Stimulated activated CD4-positive, alpha-beta T cell treated with anti-CD3 and anti-CD28 coated beads, Interleukin-1b, Interleukin-23, amount 100 ng/mL, for 4 hours (primary cell): ENCODE measurements around the gene GZF1.

ENCODE experiments used
- DNase-seq, 2 donors: peaks; one replicate each; pipeline ENCODE4 v3.0.0-alpha.2; 2020; ENCODE audit warnings: low read depth in 2 of 2

The GZF1 gene

DNA sequence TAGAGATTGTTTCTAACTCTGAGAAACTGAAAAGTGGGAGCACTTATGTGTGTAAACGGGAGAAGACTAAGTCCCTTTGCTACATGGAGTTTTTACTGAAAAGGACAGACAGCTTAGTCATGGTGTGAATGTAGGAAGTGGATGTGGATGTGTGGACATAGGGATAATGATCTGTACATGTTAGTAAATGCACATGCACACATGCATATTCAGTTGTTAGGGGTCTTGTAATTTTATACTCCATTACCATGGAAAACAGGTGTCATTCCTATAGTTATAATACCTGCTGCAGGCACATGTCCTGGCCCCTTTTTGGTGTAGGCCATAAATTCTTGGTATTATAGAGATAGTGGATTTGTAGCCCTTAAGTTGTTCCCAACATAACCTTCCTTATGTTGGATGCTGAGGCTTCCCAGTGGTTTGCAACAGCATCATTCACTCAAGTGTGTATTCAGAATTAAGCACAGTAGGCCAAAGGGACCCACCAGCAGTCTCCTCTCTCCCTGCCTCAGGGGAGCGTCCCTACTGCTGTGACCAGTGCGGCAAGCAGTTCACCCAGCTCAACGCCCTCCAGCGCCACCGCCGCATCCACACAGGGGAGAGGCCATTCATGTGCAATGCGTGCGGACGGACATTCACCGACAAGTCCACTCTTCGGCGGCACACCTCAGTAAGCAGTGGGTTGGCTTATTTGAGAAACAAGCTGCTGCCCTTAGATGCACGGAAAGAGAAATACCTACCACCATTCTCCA, 7.3 kb downstream of the GZF1 start:
- no peak for DNase-seq

- DNase-seq = no peak
Observed at GRCh38 chr20:23370274-23370673, 8.3 kb downstream of the GZF1 start.

DNA sequence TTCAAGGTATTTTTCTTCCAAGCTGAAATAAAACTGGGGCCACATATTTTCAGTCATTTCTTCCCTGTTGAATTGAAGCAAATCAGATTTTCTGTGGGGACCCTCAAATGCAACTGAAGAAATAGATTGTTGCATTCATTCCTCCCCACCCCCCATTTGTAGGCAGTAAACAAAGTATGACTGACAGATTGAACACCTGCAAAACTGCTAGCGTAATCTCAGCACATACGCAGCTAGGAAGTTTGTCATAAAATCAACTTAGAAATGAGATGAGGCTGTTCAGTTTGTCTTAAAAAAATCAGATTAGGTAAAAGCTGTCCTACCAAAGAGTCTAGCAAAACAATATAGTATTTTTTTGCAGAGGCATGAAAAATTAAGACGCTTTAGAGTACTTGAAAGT, 8.9 kb downstream of the GZF1 start:
- DNase-seq = no peak

DNA sequence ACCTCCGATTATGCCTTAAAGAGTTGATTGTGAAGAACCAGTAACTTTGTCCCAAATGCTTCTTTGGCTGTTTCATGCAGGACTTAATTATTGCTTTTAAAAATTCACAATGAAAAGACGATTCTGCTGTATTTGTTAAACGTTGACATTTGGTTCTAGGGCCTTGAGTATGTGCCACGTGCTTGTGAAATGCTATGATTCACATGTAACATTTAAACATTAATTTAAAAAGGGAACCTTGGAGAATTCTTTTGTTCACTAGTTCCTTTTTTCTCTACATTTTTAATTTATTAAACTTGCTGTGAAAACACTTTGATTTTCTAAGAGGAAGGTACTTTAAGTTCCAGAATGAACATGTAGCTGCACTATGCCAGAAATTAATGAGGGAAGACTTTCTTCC, 9.5 kb downstream of the GZF1 start:
- no peak for DNase-seq

GRCh38 chr20:23374441-23374840, 12.5 kb downstream of the GZF1 start:
- DNase-seq = no peak

DNA sequence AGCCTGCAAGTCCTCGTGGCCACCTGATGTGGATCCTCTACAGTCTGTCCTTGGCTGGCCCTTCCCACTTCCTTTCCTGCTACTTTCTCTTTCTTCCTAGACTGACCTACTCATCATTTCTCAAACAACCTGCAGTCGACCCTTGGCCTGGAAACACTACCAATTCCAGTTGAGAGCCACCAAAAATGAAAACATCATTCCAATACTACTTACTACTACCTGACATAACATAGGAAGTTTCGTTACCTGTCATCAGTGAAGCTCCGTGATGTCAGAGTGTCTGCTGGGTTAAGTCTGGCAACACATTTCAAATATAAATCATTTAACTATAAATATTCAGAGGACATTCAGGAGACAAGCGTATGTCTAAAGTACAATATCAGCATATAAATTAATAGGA, 13.8 kb downstream of the GZF1 start:
- no peak for DNase-seq

DNA sequence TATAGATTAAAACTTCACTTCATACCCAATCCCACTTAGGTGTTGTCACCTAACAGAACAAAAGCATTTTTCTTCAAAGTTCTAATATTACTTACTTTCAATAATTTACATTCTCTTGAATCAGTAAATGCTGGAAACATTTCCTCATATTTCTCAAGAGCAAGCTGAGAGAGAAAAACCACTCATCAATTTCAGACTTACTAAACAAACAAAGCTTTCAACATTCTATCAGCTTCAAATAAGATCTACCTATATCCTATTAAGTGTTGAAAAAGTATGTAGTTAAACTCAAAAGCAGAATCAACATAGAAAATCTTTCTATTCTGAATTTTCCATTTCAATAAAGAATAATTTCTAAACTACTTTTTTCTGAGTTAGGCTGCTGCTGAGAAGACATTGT, 17.8 kb downstream of the GZF1 start:
- DNase-seq = no peak

- DNase-seq = no peak
Observed at GRCh38 chr20:23381876-23382275, 19.9 kb downstream of the GZF1 start.

DNA sequence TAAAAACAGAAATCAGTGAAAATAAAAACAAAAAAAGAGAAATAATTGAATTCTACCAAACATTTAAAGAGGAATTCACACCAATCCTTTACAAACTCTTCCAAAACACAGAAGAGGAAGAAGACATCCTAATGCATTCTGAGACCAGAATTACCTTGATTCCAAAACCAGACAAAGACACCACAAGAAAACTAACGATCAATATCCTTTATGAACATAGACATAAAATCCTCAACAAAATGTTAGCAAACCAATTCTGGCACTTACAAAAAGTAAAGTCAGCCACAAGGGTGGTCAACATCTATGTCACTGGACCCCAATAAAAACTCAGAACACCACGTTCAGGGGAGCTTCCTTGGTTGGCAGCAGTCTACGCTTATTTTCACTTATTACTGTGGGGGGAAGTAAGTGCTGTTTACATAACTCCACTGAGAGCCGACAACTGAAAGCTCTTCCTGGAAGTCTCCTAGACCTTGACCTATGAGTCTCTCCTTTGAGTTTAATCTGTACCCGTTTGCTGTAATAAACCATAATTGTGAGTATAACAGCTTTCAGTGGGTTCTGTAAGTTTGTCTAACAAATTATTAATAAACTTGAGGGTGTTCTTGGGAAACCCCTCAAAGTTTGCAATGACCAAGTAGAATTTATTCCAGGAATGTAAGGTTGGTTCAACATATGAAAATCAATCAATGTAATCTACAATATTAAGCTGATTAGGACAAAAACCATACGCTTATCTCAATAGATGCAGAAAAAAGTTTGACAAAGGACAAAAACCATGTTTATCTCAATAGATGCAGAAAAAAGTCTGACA, 24.5 kb downstream of the GZF1 start:
- DNase-seq = no peak

GRCh38 chr20:23387118-23387443, 25.1 kb downstream of the GZF1 start:
- DNase-seq = no peak

- DNase-seq = no peak
Observed at GRCh38 chr20:23390091-23390774, 28.3 kb downstream of the GZF1 start.

DNA sequence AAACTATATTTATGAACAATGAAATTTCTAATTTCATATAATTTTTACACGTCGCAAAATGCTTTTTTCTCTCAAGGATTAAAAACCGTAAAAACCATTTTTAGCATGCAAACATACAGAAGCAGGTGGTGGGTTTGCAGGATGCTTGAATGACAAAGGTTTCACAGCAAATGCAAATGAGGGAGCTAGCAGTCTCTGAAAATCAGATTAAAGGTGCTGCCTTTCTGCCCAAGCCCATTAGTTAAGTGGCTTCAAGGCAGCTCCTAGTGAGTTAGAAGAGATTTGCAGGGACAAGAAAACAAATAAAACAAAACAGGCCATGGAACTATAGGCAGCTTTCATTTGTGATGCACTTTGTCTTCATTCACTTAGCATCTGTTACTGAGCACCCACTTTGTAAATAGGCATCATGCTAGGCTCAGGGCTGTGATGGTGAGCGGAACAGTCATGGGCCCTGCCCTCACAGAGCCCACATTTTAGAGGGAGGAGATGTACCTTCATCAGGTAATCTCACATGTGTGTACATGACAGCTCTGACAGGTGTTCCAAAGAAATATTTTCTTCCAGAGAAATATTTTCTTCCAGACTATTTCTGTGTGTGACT, 29.8 kb downstream of the GZF1 start:
- no peak for DNase-seq

DNA sequence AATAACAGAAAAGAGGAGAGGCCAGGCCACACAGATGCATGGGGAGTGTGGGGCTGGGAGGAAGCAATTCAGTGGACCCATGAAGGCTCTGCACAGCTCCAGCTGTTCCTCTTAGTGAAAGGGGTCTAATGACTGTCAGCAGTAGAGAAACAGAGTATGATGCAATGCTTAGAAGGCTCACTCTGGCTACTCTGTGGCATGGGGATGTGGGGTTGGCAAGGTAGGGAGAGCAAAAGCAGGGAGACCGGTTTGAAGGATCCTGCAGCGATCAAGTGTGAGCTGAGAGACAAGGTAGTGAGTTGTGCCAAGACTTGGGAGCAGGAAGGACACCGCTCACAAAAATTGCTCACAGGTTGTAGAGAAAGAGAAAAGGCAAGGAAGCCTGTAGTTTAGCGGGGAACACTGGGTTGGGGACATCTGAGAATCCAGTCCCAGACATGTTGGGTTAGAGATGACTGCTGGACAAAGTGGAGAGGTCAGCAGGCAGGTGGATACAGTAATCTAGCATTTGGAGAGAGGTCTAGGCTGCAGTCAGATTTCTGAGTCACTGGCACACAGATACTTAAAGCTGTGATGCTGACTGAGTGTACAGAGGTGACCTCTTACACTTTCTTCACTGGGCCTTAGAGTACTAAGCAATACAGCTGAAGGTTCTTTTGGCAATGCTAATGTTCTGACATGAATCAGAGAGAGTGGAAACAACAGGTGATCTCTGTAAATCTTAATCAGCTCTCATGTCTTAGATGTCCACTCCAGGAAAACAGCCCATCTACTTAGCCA, 32.2 kb downstream of the GZF1 start:
- no peak for DNase-seq

GRCh38 chr20:23396950-23397627, 35.1 kb downstream of the GZF1 start:
- DNase-seq = no peak

DNA sequence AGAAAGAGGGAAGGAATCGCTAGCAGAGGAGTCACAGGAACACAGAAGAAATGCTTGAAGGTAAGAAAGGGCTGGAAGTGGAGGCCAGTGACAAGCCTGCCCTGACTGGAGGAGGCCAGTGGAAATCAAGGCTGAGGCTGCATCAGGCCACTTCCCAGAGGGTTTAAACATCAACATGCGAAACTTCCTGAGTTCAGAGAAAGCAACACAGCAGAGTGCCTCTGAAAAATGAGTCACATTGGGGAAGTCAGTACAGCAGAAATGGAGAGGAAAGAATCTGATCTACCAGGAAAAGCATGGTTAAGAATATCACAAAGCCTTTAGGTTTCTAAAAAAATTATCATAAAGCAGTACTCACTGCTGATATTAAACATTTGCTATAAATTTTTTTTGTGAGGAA, 36.0 kb downstream of the GZF1 start:
- no peak for DNase-seq

DNA sequence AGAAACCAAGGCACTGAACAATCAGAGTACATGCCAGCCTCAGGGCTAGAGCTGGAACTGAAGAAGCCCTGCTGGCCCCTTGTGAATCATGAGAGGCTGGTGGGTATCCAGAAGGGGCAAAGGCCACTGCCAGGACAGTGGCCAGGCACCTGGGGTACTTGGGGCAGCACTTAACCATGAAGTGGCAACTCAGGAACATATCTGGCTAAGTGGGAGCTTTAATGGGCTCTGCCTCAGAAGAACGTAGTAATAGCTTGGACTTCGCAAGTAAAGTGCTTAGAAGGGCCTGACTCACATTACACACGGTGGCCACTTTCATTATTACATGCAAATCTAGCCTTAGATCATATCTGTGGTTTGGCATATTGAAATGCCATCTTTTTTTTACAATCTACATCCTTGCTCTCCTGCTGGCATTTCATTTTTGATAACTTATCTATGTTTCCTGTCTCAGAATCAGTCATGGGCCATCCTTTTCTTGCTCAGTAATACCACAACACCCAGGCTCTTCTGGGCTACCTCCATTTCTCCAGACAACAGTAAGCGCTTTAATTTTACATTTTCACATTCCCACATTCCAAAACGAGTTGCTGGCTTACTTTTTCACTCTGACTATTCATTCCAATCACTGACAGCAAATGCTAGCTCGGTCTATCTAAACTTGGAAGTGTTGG, 37.7 kb downstream of the GZF1 start:
- DNase-seq = no peak

DNA sequence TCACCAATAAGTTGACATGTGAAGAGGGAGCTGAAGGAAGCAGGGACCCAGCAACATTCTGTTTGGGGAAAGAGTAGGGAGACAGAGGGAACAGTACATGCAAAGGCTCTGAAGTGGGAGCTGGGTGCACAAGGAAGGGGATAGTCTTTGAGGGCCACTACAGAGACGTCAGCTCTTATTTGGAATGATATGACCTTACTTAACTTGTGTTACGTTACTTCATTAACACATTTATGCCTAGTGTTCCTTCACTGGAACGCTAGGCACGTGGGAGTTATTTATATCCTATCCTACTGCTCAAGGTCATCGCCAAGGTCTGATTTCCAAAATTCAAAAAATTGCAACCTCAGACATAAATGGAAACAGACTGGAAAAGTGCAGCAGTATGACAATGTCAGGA, 39.1 kb downstream of the GZF1 start:
- DNase-seq = no peak

- no peak for DNase-seq
Observed at GRCh38 chr20:23403751-23404150, 41.8 kb downstream of the GZF1 start.

DNA sequence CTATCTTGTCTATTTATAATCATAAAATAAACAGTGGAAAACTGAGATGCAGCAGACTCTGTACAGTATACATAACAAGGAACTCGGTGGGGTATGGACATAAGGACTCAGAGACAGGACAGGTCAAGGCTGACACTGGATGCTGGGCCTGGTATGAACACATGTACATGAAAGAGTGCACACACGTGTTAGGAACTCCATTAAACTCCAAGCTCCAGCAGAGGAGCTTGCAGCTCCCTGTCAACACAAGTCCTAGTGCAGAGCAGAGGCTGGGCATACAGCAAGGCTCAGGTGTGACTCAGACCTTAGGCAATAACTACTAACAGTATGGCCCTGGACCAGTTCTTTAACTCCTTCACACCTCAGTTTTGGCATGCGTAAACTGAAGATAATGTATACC, 42.2 kb downstream of the GZF1 start:
- DNase-seq = no peak

DNA sequence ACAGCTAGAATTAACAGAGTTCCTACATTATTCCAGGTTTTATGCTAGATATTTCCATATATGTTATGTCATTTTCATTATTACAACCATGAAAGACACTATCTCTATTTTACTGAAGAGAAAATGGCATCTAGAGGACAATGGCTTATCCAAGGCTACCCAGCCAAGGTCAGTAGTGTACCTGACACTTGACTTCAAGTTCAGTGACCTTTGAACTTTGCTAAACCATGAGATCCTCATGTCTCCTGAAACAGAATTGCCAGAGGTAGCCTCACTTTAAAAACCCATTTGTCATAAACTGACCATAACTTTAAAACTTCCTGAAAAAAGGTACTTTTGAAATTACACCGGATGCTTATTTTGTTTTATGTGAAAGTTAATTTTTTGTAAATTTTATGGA, 44.9 kb downstream of the GZF1 start:
- no peak for DNase-seq
